ENCODE data around the gene TSPAN5.

GRCh38 chr4:98614662-98615061 lies 43.7 kb downstream of the TSPAN5 start:
- TF ChIP-seq CTCF (tag by site-specific recombination; IDR thresholded peaks at IDR 0.05) (no peak), ZNF354C (tag by site-specific recombination; IDR thresholded peaks at IDR 0.05; ENCODE audit: borderline replicate concordance, low read depth) (no peak), TSHZ1 (tag by site-specific recombination; IDR thresholded peaks at IDR 0.05; ENCODE audit: borderline replicate concordance) (no peak), ZBTB7A (tag by site-specific recombination; IDR thresholded peaks at IDR 0.05; ENCODE audit: low read depth) (no peak), ZNF624 (tag by site-specific recombination; IDR thresholded peaks at IDR 0.05) (no peak), BCL11A (tag by site-specific recombination; IDR thresholded peaks at IDR 0.05; ENCODE audit: low read depth) (no peak), TCF7L2 (IDR thresholded peaks at IDR 0.05; ENCODE audit: borderline replicate concordance, low read depth, low read length) (no peak)

All from HEK293 (cell line).